Suprapubic skin (tissue), 4 donors: ENCODE data around the gene AIRE. TPM values are rescaled to one million over a fixed set of nuclear protein-coding genes. Genes with fewer than 3 reads are reported as not detected.

ENCODE experiments used
- DNase-seq, 2 donors: peaks; one replicate each; pipeline ENCODE4 v3.0.0-alpha.2; 2019; ENCODE audit warnings: low spot score in 2 of 2
- H3K27ac ChIP-seq: fragments of 200-600 bp; sonication (generic); one replicate; pipeline ENCODE4 v1.5.1; 2019
- H3K27me3 ChIP-seq: fragments of 200-600 bp; sonication (generic); one replicate; pipeline ENCODE4 v1.5.1; 2019
- H3K36me3 ChIP-seq: fragments of 200-600 bp; sonication (generic); one replicate; pipeline ENCODE4 v1.5.1; 2019
- H3K4me1 ChIP-seq: fragments of 200-600 bp; sonication (generic); one replicate; pipeline ENCODE4 v1.5.1; 2019
- H3K4me3 ChIP-seq: fragments of 200-600 bp; sonication (generic); one replicate; pipeline ENCODE4 v1.5.1; 2019; ENCODE audit warnings: mild to moderate bottlenecking
- H3K9me3 ChIP-seq: fragments of 200-600 bp; sonication (generic); one replicate; pipeline ENCODE4 v1.5.1; 2019
- EP300 ChIP-seq: sonication (generic); formaldehyde crosslinking; IDR thresholded peaks from one replicate; pipeline ENCODE4 v1.6.1; 2017; ENCODE audit warnings: antibody characterized with exemption
- POLR2A ChIP-seq, 2 donors: fragments of 450-650 bp; IDR thresholded peaks; one replicate each; pipeline ENCODE4 v1.6.1; 2017; ENCODE audit warnings: antibody characterized with exemption in 2 of 2, mild to moderate bottlenecking in 2 of 2, moderate library complexity in 2 of 2
- POLR2AphosphoS5 ChIP-seq, 3 donors: sonication (generic); formaldehyde crosslinking; IDR thresholded peaks; one replicate each; pipeline ENCODE4 v1.6.1; 2017; ENCODE audit warnings: antibody characterized with exemption in 3 of 3
- WGBS: methylation state at CpG from one replicate; pipeline ENCODE4 v1.1.5; 2018; 5-methylcytosine and 5-hydroxymethylcytosine counted together
- total RNA-seq, 4 donors: library from RNA; depleted of rRNA; stranded (reverse); fragments of >200 nt; gene quantifications; one replicate each; pipeline ENCODE4 v1.1.0, GENCODE V29; 2016
- TF ChIP-seq, protein P1 (sequence below), 2 donors: fragments of 200-600 bp in 1 of 2; fragments of 450-650 bp in 1 of 2; sonication (generic) in 1 of 2; IDR thresholded peaks; one replicate each; pipeline ENCODE4 v1.5.1; 2016 to 2019; ENCODE audit warnings: antibody characterized with exemption in 2 of 2, mild to moderate bottlenecking in 1 of 2, moderate library complexity in 1 of 2

The AIRE gene
- total RNA-seq, 4 donors from 2014 or later: not detected

GRCh38 chr21:44310628-44311507 lies 25.2 kb downstream of the AIRE start:
- Histone ChIP-seq H3K4me3 (no peak overlapping the region), H3K27me3 (no peaks in the 10 kb centered on the region), H3K36me3 (peaks cover 84% of the 10 kb centered on the region), H3K27ac (no peak overlapping the region), H3K9me3 (no peaks in the 10 kb centered on the region), H3K4me1 (peaks cover 8% of the 10 kb centered on the region)
- DNase-seq: no peak
- TF ChIP-seq, protein P1, sequence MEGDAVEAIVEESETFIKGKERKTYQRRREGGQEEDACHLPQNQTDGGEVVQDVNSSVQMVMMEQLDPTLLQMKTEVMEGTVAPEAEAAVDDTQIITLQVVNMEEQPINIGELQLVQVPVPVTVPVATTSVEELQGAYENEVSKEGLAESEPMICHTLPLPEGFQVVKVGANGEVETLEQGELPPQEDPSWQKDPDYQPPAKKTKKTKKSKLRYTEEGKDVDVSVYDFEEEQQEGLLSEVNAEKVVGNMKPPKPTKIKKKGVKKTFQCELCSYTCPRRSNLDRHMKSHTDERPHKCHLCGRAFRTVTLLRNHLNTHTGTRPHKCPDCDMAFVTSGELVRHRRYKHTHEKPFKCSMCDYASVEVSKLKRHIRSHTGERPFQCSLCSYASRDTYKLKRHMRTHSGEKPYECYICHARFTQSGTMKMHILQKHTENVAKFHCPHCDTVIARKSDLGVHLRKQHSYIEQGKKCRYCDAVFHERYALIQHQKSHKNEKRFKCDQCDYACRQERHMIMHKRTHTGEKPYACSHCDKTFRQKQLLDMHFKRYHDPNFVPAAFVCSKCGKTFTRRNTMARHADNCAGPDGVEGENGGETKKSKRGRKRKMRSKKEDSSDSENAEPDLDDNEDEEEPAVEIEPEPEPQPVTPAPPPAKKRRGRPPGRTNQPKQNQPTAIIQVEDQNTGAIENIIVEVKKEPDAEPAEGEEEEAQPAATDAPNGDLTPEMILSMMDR (IDR thresholded peaks at IDR 0.05): no peak
- TF ChIP-seq EP300: no peak
- WGBS: 90% methylated on average over 20 of the region's 28 CpGs

- H3K9me3 ChIP-seq: no peaks in the 10 kb centered on the region
- WGBS: 93% methylated on average over 3 of the region's 22 CpGs
- no peaks in the 10 kb centered on the region for H3K27me3 ChIP-seq
- TF ChIP-seq POLR2A (IDR thresholded peaks at IDR 0.05): no peak
- TF ChIP-seq POLR2AphosphoS5 (IDR thresholded peaks at IDR 0.05): no peak
- TF ChIP-seq EP300: no peak
- TF ChIP-seq, protein P1 (IDR thresholded peaks at IDR 0.05): no peak
- peaks cover 88% of the 10 kb centered on the region for H3K36me3 ChIP-seq
- no peak overlapping the region for H3K27ac ChIP-seq
- no peak overlapping the region for H3K4me3 ChIP-seq
- DNase-seq: no peak
- no peaks in the 10 kb centered on the region for H3K4me1 ChIP-seq
Measured at GRCh38 chr21:44312089-44312488, 26.4 kb downstream of the AIRE start.

DNA sequence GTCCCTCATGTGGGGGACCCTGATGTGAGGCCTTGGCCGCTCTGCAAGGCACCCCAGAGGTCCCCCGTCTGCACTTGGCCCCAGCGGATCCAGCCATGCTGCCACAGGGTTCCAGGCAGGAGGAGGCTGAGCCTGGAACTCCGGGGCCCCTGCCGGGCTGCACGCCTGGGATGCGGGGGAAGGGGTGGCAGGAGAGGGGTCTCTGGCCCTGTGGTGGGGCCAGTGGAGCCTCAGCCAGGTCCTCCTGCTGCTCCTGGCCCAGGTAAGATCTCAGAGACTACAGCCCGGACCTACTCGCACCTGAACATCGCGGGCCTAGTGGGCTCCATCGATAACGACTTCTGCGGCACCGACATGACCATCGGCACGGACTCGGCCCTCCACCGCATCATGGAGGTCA lies 27.0 kb downstream of the AIRE start:
- H3K4me1 ChIP-seq: no peaks in the 10 kb centered on the region
- no peaks in the 10 kb centered on the region for H3K9me3 ChIP-seq
- no peaks in the 10 kb centered on the region for H3K27me3 ChIP-seq
- peaks cover 88% of the 10 kb centered on the region for H3K36me3 ChIP-seq
- no peak for DNase-seq
- WGBS: no CpG with 5 or more reads among the region's 19 CpGs
- H3K27ac ChIP-seq: no peak overlapping the region
- H3K4me3 ChIP-seq: no peak overlapping the region
- no peak for TF ChIP-seq POLR2AphosphoS5 (IDR thresholded peaks at IDR 0.05)
- no peak for TF ChIP-seq POLR2A (IDR thresholded peaks at IDR 0.05)
- TF ChIP-seq, protein P1 (IDR thresholded peaks at IDR 0.05): no peak
- TF ChIP-seq EP300: no peak

GRCh38 chr21:44313451-44313850 lies 27.8 kb downstream of the AIRE start:
- WGBS: 95% methylated on average over 7 of the region's 13 CpGs
- H3K36me3 ChIP-seq: peaks cover 88% of the 10 kb centered on the region

DNA sequence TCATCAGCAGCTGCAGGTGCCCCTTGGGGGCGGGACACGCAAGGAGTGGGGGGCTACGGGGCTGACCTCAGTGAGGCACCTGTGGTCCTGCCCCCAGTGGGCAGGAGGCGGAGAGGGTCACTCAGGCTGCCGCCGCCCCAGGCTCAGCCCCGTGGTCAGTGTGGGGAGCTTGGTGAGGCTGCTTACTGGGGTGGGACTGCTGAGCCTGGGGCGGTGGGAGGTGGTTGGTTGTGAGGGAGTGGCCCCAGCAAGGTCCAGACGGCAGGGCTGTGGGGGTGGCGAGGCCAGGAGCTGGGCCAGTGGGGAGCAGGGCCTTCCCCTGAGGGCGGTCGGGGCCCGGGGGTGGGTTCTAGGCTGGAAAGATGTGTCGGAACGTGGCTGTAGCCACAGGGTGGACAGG lies 28.5 kb downstream of the AIRE start:
- TF ChIP-seq POLR2AphosphoS5 (IDR thresholded peaks at IDR 0.05) (no peak), POLR2A (IDR thresholded peaks at IDR 0.05) (no peak), EP300 (no peak)
- TF ChIP-seq, protein P1 (IDR thresholded peaks at IDR 0.05): no peak
- no peaks in the 10 kb centered on the region for H3K9me3 ChIP-seq
- H3K4me3 ChIP-seq: no peak overlapping the region
- H3K27ac ChIP-seq: no peak overlapping the region
- no peaks in the 10 kb centered on the region for H3K27me3 ChIP-seq
- no peaks in the 10 kb centered on the region for H3K4me1 ChIP-seq
- peaks cover 95% of the 10 kb centered on the region for H3K36me3 ChIP-seq
- no peak for DNase-seq
- WGBS: 90% methylated on average over 15 of the region's 15 CpGs

More at GRCh38 chr21:44313451-44313850, 27.8 kb downstream of the AIRE start:
- Histone ChIP-seq H3K9me3 (no peaks in the 10 kb centered on the region), H3K4me1 (no peaks in the 10 kb centered on the region), H3K4me3 (no peak overlapping the region), H3K27me3 (no peaks in the 10 kb centered on the region), H3K27ac (no peak overlapping the region)
- DNase-seq: no peak
- TF ChIP-seq, protein P1 (IDR thresholded peaks at IDR 0.05): no peak
- no peak for TF ChIP-seq POLR2AphosphoS5 (IDR thresholded peaks at IDR 0.05)
- no peak for TF ChIP-seq EP300
- TF ChIP-seq POLR2A (IDR thresholded peaks at IDR 0.05): no peak
